GM21825 (cell line): ENCODE data around the gene ZCCHC24.

Source experiments
- ATAC-seq: cut with Tn5 transposase; IDR thresholded peaks from one replicate; pipeline ENCODE4 v1.9.1; 2021; ENCODE audit warnings: mild to moderate bottlenecking, moderate library complexity; ENCODE audit not compliant: unreplicated experiment

ZCCHC24 gene

DNA sequence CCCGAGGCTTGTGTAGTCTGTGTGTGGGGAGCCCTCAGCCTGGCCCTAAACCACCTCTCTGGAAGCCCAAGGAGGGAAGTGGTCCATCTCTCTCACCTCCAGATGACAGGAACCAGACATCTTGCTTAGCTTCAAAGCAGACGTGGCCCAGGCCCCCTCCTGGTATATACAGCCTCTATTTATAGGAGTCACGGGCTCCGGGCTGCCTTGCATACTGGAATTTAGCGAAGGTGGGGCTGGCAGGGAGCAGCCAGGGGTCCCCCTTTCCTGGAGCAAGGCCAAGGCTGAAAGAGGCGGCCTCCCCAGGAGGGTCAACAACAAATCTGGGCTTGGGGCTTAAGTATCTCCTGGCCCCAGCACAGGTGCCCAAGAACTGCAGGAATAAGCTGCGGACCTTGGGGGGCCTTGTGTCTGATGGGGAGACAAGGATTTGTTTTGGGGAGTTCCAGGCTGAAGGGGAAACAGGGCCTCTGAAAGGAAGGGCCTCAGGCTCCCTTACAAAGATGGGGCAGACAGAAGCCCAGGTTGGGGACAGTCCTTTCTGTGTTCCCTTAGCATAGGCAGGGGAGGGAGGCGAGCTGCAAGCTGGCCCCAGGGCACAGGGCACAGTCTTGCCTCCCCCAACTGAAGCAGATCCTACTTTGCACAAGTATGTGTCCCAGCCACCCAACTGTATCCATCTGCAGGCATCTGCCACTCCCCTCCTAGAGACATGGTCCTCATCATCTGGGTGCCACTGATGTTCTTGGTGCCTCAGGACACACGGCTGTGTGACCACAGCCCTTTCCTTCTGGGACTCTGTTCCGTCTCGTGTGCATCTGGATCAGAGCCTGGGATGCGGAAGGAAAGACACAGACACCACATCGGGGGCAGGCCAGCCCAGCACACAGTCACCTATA is 11.9 kb downstream of the ZCCHC24 start:
- no peak for ATAC-seq

- ATAC-seq, result no peak
Observed at GRCh38 chr10:79431891-79432831, 13.3 kb downstream of the ZCCHC24 start.

- no peak for ATAC-seq
Observed at GRCh38 chr10:79431428-79431827, 14.0 kb downstream of the ZCCHC24 start.

DNA sequence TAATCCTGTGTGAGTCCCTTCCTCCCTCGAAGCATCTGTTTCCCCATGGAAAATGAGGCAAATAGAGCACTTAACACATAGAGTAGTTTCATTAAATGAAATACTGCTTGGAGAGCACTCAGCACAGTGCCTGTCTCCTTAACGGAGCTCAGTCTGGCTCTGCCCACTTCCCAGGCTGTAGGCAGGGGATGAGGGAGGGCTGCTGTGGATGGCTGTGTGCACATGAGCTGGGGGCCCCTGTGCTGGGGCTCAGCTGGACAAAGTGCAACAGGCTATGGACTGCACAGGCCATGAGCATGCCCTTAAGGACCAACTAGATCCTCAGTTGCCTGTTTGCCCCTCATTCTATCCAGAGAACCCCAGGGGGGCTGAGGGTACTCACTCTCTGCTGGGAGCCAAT is 14.5 kb downstream of the ZCCHC24 start:
- ATAC-seq, result no peak

GRCh38 chr10:79430325-79430905 is 15.0 kb downstream of the ZCCHC24 start:
- ATAC-seq, result no peak

DNA sequence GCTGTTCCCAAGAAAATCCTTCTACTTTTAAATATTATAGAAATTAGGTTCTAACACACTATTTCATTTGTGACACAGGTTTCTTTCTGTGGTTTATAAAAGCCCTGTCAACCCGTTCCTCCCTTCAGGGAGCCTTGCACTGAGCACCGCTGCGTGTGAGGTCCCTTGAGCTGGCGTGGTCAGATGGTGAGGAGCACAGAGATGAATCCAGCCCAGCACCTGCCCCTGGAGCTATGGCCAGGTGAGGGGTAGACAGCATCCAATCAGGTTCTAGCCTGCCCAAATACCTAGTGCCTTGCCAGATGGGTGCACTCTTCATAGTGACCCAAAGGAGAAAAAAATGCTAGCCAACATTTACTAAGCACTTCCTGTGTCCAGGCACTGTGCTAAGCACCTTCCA is 15.7 kb downstream of the ZCCHC24 start:
- no peak for ATAC-seq

GRCh38 chr10:79427965-79428364 is 17.5 kb downstream of the ZCCHC24 start:
- ATAC-seq, result no peak

DNA sequence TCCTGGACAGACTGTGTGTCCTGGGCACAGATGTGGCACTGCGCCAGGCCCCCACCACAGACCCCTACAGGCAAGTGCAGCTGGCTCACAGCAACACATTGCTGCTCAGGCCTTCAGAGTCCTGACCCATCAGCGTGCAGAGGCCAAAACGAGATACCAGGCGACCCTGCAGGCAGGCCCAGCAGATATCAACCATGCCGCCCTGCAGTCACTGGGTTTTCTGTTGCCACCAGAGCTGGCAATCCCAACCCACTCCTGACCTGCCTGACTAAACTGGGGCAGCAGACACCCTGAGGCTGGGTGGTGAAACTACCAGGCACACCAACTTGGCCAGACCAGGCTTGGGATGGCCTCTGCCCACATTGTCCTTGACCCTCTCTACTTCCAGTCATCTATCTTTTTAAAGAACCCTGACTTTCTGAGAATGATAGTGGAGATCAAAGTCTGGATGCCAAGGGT is 20.3 kb downstream of the ZCCHC24 start:
- no peak for ATAC-seq

DNA sequence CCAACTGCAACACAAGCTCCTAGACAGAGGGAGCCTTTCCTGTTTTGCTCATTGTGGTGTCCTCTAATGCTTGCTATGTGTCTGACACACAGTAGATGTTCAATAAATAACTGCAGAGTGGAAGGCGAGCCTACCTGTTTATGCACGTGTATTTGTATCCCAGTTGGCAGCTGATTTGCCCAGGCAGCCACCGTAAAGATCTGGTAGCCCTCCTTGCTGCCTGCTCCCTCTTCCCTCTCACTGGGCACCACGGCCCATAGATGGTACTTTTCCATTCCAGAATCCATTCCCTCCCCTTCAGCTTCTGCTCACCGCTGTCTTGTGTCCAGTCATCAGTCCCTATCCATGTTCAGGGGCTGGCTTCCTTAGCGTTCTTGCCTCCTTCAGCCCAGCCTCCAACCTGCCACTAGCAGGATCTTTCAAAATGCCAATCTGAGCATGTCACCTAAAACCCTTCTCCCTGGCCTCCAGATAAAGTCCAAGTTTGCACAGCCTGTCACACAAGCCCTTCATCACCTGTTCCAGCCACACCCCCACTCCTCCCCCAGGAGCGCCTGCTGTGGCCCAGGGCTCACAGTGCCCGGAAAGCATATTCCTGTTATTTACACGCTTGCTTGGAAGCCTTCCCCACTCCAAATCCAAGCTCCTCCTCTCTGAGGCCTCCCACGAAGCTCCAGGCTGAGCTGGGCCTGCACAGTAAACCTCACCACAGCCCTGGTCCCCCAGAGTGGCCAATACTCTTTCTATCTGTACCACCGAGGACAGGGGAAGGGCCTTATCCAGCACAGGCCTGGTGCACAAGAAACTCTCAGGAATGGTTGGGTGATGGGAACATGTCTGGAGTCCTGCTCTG is 21.0 kb downstream of the ZCCHC24 start:
- no peak for ATAC-seq

DNA sequence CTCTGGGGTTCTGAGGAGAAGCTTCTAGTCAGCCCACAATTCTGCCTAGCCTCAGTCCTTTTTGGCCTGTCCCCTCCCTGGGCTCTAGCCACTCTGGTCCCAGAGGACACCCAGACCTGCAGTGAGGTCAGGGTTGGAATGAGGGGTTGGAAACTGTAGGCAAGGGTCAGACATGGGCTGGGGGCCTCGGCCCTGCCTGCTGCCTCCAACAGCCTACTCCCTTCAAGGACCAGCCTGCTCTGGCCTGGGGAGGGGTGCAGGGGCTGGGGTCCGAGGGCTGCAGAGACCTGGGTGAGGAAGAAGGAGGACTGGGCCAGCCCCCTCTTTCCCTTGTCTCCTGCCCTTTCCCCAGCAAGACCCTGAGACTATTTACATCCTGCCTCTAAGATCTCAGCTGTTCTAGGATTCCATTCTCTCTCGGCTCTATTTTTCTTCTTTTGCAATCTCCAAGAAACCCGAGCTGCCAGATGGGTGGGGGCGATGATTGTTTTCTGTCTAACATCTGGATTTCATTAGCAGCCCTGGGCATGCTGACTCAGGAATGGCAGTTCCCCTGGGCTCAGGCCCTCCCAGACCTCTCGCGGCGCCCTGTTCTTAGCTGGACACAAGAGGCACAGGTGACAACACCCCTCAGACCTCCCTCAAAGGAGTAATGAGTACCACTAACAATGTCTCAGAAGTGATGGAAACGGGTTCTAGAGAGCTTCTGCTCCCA is 23.1 kb downstream of the ZCCHC24 start:
- no peak for ATAC-seq

GRCh38 chr10:79420974-79421688 is 24.3 kb downstream of the ZCCHC24 start:
- no peak for ATAC-seq

DNA sequence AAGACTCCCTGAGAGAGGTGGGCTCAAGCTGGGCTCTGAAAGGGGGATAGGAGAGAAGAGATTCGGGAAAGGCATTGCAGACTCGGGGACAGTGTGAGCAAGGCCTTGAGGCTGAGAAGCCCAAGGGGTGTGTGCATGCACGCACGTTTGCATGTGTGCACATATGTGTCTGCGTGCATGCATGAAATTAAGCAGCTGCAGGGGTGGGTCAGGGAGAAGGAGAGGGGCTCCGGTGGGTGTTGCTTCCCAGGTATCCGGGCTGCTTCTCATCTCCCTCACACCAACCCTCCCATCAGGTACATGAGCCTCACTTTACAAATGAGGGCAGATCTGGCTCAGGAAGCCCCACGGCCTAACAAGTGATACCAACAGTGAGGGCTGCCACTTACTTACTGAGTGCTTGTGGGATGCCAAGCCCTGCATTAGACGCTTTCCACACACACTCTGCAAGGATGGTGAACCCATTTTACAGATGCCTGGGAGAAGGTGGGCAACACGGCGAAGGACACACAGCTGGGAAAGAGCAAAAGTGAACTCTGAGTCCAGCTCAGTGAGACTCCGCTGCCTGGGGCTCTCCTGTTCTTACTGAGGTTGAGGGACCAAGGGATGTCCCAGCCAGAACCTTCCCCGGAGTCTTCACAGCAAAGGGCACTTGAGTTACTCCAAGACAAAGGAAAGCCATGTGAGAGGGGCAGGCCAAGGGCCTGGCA is 26.4 kb downstream of the ZCCHC24 start:
- no peak for ATAC-seq

GRCh38 chr10:79418274-79418673 is 27.1 kb downstream of the ZCCHC24 start:
- no peak for ATAC-seq

DNA sequence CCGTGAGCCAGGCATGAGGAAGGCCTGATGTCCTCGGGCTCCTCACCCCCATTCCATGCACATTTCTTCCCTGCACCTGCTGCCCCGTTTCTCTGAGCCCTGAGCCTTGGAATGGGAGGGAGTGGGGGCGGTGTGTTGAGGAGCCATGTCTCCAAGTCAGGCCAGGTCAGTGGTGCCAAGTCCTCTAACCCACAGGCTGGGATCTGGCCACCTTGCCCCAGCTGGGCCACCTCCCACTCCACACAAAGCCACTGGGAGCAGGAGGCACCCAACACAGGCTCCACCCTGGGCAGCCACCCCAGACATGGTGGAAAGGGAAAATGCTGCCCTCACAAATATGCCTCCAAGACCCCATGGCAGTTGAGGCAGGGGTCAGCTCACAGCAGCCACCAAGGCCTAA is 27.7 kb downstream of the ZCCHC24 start:
- no peak for ATAC-seq

DNA sequence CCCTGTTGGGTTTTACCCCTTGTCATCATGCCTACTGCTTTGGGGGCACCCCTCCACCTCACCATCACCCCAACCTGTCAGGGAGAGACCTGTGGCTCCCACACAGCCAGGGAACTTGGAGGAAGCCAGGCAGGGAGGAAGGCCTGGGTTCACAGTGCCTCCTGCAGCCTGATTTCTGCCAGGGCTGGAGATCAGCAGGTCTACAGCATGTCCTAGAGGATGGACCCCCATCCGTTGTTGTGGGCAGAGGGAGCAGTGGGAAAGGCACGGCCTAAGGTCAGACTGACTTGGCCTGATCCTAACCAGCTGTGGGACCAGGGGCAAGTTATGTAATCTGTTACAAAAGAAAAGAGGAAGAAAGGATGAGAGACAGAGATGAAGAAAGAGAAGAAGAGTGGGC is 28.2 kb downstream of the ZCCHC24 start:
- ATAC-seq, result no peak

GRCh38 chr10:79416578-79417255 is 28.7 kb downstream of the ZCCHC24 start:
- no peak for ATAC-seq

GRCh38 chr10:79415736-79416577 is 29.5 kb downstream of the ZCCHC24 start:
- ATAC-seq, result no peak
